CD4-positive, alpha-beta T cell treated with Interleukin-17A for 4 hours (primary cell): ENCODE measurements around the gene CD300LF.

Experiments
- DNase-seq: peaks from one replicate; pipeline ENCODE4 v3.0.0-alpha.2; 2020; ENCODE audit warnings: mixed read lengths

CD300LF gene

GRCh38 chr17:74712756-74713155 is at the start of gene CD300LF:
Gene CD300LF (minus strand): TSS chr17:74712923. CDS start chr17:74712866, 57 bp downstream.
- no peak for DNase-seq

GRCh38 chr17:74761931-74762330 is 49.2 kb upstream of the CD300LF start:
- DNase-seq, result no peak

DNA sequence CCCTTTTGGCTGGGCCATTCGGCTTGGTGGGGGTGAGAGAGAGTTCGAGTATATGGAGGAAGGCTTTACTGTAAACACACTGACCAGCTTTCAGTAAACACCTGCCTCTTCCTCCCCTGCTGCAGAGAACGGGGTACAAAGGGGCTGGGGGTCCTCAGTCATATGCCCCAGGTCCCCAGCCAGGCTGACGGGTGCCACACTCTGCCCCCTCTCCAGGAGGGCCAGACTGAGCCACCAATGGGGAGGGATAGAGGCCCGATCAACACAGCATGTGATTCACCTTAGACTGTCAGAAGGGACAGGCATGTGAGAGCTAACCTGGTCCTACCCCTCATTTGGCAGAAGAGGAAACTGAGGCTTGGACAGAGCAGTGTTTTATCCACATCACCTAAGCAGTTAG is 48.7 kb upstream of the CD300LF start:
- DNase-seq, result no peak

GRCh38 chr17:74760404-74761105 is 47.8 kb upstream of the CD300LF start:
- no peak for DNase-seq

DNA sequence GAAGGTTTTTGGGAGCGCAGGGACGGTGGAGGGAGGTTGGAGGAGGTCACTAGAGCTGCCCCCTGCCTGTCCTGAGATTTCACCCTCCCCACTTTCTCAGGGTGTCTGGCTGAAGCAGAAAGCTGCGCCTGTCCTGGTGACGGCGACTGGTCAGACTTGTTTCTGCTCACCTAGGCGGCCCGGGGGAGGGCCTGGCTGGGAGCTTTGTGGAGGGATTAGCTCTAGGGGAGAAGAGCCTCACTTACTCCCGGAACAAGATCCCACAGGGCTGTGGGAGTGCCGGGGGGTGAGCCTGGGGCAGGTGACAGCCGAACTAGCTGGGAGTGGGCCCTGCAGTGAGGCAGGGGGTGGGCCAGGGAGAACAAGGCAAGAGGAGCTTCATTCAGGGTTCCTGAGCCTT is 47.2 kb upstream of the CD300LF start:
- DNase-seq, result no peak

- peak; percentile 73 for DNase-seq
Observed at GRCh38 chr17:74759243-74759801, 46.6 kb upstream of the CD300LF start.

GRCh38 chr17:74758848-74759168 is 46.1 kb upstream of the CD300LF start:
- peak; percentile 42 for DNase-seq

DNA sequence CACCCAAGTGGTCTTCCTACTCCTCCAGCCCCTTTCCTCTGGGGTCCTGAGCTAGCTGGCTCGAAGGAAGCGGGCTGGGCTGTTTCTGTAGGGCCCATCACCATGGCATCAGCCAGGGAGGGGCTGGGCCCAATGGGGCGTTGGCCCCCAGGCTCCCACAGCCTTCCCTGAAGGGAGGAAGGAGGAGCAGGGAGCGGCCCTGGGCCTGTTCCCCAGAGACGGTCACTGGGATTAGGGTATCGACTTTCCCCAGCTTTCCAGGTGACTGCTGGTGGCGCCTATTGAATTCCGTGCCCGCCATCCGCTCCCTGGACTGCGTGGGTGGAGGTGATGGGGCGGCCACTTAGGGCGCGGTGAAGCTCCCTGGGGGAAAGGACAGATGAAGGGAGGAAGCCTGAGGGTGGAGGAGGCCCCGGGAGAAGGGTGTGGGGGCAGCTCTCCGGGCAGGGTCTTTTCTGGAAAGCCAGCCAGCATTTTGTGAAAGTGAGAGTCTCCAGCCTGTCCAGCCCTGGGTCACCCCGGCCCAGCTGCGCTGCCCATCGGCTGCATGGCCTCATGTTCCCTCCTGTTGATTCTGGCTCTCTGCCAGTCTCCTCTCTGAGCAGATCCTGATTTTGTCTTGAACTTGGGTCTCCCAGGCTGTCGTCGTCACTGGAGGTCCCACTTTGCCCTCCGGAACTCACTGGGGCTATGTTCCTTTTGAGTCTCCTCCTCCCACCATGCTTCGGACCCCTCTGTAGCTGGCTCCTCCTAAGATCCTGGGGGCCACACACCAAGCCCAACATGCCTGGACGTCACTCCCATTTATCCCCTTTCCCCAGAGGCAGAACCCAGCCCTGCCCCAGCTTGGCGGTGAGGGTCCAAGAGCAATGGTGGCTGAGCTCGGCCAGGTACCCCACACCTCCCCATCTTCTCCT is 45.5 kb upstream of the CD300LF start:
- no peak for DNase-seq

GRCh38 chr17:74757502-74757901 is 44.8 kb upstream of the CD300LF start:
- DNase-seq, result peak; percentile 16

DNA sequence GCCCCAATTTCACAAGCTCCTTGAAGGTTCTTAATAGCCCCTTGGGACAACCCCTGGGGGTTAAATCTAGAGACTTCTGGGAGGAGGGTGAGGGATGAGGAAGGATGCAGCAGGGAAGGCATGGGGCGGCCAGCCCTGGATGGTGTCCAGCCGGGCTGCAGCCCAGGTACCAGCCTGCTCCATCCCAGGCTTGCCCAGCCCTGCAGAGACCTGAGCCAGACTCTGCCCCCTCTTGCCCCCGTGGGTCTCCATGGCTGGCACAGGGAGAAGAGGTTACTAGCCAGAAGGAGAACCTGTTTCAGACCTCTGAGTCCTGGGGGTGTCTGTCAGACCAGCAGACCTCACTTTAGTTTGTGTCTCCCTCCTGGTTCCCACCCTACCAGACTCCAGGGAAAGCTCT is 44.2 kb upstream of the CD300LF start:
- no peak for DNase-seq

DNA sequence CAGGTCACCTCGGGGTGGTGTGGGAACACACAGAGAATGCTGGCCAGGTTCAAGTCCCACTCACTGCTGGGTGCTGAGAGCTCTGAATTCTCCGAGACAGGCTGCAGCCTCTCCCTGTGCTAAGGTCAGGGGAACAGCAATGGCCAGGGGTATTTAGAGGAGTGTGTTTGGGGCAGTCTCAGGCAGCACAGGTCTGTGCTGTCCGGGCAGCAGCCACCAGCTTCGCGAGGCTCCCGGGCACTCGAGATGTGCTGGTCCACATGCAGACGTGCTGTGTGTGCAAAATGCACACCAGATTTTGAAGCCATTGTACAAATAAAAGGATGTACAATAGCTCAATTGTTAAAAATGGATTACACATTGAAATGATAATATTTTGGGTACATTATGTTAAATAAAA is 42.8 kb upstream of the CD300LF start:
- DNase-seq, result no peak

GRCh38 chr17:74754832-74755231 is 42.1 kb upstream of the CD300LF start:
- DNase-seq, result peak; percentile 29

- no peak for DNase-seq
Observed at GRCh38 chr17:74752822-74753401, 40.2 kb upstream of the CD300LF start.

DNA sequence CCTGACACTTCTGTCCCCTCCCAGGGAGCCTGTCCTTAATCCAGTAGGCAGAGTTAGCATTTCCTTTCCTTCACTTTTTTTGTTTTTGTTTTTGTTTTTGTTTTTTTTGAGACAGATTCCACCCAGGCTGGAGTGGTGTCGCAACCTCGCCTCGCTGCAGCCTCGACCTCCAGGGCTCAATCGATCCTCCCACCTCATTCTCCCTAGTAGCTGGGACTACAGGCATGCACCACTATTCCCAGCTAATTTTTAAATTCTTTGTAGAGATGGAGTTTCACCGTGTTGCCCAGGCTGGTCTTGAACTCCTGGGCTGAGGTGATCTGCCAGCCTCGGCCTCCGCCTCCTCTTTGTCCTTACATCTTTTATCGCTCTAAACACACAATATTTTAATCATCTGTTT is 39.7 kb upstream of the CD300LF start:
- no peak for DNase-seq

DNA sequence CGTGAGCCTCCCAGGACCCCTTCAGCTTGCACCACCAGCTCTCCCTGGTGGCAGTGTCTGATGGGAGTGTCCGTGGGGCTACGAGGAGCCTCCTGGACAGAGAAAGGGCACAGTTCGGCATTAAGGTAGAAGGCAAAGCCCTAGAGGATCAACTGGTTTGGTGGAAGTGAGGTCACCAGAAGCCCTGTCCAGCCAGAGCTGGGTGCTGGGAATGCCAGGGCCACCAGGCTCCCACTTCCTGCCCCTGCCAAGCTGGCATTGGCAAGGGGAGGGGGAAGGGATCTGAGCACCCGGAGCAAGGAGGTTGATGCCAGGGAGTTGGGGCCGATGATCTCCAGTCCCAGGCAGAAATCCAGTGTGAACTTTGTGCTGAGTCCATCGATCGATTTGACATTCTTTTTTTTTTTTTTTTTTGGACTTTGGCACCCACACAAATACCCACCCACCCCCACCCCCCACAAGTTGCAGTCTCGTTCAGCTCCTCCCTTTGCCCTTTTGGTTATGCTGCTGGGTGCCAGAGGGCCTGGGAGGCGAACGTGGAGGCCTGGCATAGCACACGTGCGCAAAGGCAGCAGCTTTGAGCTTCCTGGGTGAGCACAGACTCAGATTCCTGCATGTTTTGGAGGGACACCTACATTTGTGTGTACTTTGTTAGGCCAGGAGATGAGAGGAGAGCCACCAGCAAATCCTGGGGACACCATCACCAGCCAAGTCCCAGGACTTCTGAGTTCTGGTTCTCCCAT is 37.8 kb upstream of the CD300LF start:
- DNase-seq, result peak; percentile 46

DNA sequence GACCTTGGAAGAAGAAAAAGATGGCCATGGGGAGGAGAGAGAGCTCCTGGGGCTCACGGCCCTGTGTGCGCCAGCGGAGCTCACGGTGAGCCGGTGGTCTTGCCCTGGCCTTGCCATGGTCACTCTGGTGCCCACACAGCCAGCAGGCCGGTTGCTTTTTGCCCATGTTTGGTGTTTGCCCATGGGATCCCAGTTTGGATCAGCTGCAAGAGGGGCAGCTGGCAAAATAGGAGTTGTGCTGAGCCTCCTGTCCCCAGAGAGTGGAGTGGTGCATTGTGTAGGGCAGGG is 37.3 kb upstream of the CD300LF start:
- DNase-seq, result no peak

- DNase-seq, result peak; percentile 67
Observed at GRCh38 chr17:74749279-74750038, 36.7 kb upstream of the CD300LF start.

- peak; percentile 96 for DNase-seq
Observed at GRCh38 chr17:74748529-74749278, 36.0 kb upstream of the CD300LF start, which contains the start of gene NHERF1. Gene NHERF1 (plus strand): TSS chr17:74748628. CDS start chr17:74748847, 219 bp downstream.

DNA sequence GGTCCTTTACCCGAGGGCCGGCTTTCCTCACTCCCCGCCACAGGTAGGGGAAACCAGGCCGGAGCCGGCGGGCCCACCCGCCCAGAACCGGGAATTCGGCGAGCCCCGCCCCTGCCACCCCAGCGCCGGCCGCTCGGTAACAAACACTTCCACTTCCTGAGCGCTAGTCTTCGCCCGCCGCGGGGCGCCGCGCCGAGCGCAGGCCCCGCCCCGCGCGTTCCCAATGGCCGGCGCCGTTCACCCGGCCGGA is 35.5 kb upstream of the CD300LF start:
- no peak for DNase-seq

GRCh38 chr17:74746922-74747321 is 34.2 kb upstream of the CD300LF start:
- peak; percentile 44 for DNase-seq

- DNase-seq, result no peak
Observed at GRCh38 chr17:74746376-74746775, 33.7 kb upstream of the CD300LF start.
